Ishikawa (cell line): ENCODE results near the gene ALKBH3.

Experiments used
- CEBPB ChIP-seq: IDR thresholded peaks from 2 replicates; pipeline ENCODE4 v1.6.1; 2012
- CREB1 ChIP-seq: IDR thresholded peaks from 2 replicates; pipeline ENCODE4 v1.6.1; 2012; ENCODE audit warnings: low read depth
- EGR1 ChIP-seq: IDR thresholded peaks from 2 replicates; pipeline ENCODE4 v1.6.1; 2012
- EP300 ChIP-seq: IDR thresholded peaks from 2 replicates; pipeline ENCODE4 v1.6.1; 2012; ENCODE audit warnings: borderline replicate concordance
- FOXM1 ChIP-seq: IDR thresholded peaks from 2 replicates; pipeline ENCODE4 v1.6.1; 2012; ENCODE audit warnings: low read depth, borderline replicate concordance
- MAX ChIP-seq: IDR thresholded peaks from 2 replicates; pipeline ENCODE4 v1.6.1; 2012
- NFIC ChIP-seq: IDR thresholded peaks from 2 replicates; pipeline ENCODE4 v1.6.1; 2012
- RAD21 ChIP-seq: IDR thresholded peaks from 2 replicates; pipeline ENCODE4 v1.6.1; 2012; ENCODE audit warnings: low read depth
- REST ChIP-seq: IDR thresholded peaks from 2 replicates; pipeline ENCODE4 v1.6.1; 2012; ENCODE audit warnings: low read depth, mild to moderate bottlenecking
- TAF1 ChIP-seq: IDR thresholded peaks from 2 replicates; pipeline ENCODE4 v1.6.1; 2012; ENCODE audit warnings: low read depth, mild to moderate bottlenecking
- TCF12 ChIP-seq: IDR thresholded peaks from 2 replicates; pipeline ENCODE4 v1.6.1; 2012; ENCODE audit warnings: low read depth
- TEAD4 ChIP-seq: IDR thresholded peaks from 2 replicates; pipeline ENCODE4 v1.6.1; 2012
- USF1 ChIP-seq: IDR thresholded peaks from 2 replicates; pipeline ENCODE4 v1.6.1; 2012
- YY1 ChIP-seq: IDR thresholded peaks from 2 replicates; pipeline ENCODE4 v1.6.1; 2012; ENCODE audit warnings: low read depth
- ZBTB7A ChIP-seq: IDR thresholded peaks from 2 replicates; pipeline ENCODE4 v1.6.1; 2012; ENCODE audit warnings: low read depth

ALKBH3 gene

GRCh38 chr11:43914466-43914865 is 33.8 kb downstream of the ALKBH3 start:
- TF ChIP-seq MAX (no peak), FOXM1 (no peak), RAD21 (no peak), TEAD4 (no peak)

GRCh38 chr11:43916621-43917020 is 36.0 kb downstream of the ALKBH3 start:
- no peak for TF ChIP-seq FOXM1
- TF ChIP-seq MAX: no peak

GRCh38 chr11:43917851-43918250 is 37.2 kb downstream of the ALKBH3 start:
- TF ChIP-seq EP300 (no peak), USF1 (no peak), REST (no peak), CREB1 (no peak), NFIC (no peak), RAD21 (no peak), TCF12 (no peak), MAX (no peak), TAF1 (no peak), CEBPB (no peak), EGR1 (no peak), ZBTB7A (no peak), FOXM1 (no peak)

- TF ChIP-seq TEAD4 (no peak), ZBTB7A (no peak), NFIC (no peak), CEBPB (no peak), YY1 (no peak), REST (no peak), MAX (no peak), EGR1 (no peak), USF1 (no peak)
These were observed 38.0 kb downstream of the ALKBH3 start for GRCh38 chr11:43918662-43919061.

- TF ChIP-seq REST: no peak
- no peak for TF ChIP-seq ZBTB7A
- no peak for TF ChIP-seq CREB1
These were observed 39.4 kb downstream of the ALKBH3 start for GRCh38 chr11:43919852-43920597.
